ENCODE results near the gene CPSF4. TPM values are rescaled to one million over a fixed set of nuclear protein-coding genes. Genes with fewer than 3 reads are reported as not detected.

Gene CPSF4
- total RNA-seq, 1 experiment from 2014 or later: 37.2 TPM

GRCh38 chr7:99460651-99461050 lies 21.9 kb downstream of the CPSF4 start:
- Mint-ChIP-seq H3K27ac (ENCODE audit: unreplicated experiment) (no peak overlapping the region), H3K4me3 (ENCODE audit: low read depth, unreplicated experiment) (no peak overlapping the region), H3K4me1 (ENCODE audit: low read depth, unreplicated experiment) (no peaks in the 10 kb centered on the region), H3K9me3 (ENCODE audit: low read depth, unreplicated experiment) (no peaks in the 10 kb centered on the region), H3K27me3 (ENCODE audit: unreplicated experiment) (no peaks in the 10 kb centered on the region), H3K36me3 (ENCODE audit: insufficient read depth, unreplicated experiment) (peaks cover 41% of the 10 kb centered on the region)
- no peak for DNase-seq
- CTCF ChIA-PET: no interaction called here
- no peak for TF ChIP-seq CTCF (IDR thresholded peaks at IDR 0.05; ENCODE audit: unreplicated experiment)
- no TSS peak for BruUV-seq (replicated peaks)
- intact Hi-C loops (cut with micrococcal nuclease; ENCODE audit: unreplicated experiment): no loop called here

DNA sequence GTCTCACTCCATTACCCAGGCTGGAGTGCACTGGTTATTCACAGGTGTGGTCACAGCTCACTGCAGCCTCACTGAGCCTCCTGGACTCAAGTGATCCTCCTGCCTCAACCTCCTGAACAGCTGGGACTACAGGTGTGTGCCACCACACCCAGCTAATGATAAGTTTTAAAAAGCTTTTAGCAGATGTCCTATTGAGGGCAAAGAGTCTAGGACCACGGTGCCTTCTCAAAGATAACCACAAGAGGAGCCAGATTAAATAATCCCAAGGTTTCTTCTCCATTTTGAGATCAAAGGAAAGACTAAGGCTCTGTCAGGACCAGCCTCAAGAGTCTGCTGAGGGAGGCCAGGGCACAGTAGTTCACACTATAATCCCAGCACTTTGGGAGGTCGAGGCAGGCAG lies 22.5 kb downstream of the CPSF4 start:
- Mint-ChIP-seq H3K4me1 (ENCODE audit: low read depth, unreplicated experiment) (no peaks in the 10 kb centered on the region), H3K9me3 (ENCODE audit: low read depth, unreplicated experiment) (no peaks in the 10 kb centered on the region), H3K27me3 (ENCODE audit: unreplicated experiment) (no peaks in the 10 kb centered on the region), H3K27ac (ENCODE audit: unreplicated experiment) (no peak overlapping the region), H3K36me3 (ENCODE audit: insufficient read depth, unreplicated experiment) (peaks cover 47% of the 10 kb centered on the region), H3K4me3 (ENCODE audit: low read depth, unreplicated experiment) (no peak overlapping the region)
- no TSS peak for BruUV-seq (replicated peaks)
- CTCF ChIA-PET: no interaction called here
- no peak for TF ChIP-seq CTCF (IDR thresholded peaks at IDR 0.05; ENCODE audit: unreplicated experiment)
- DNase-seq: no peak
- intact Hi-C loops (cut with micrococcal nuclease; ENCODE audit: unreplicated experiment): no loop called here

DNA sequence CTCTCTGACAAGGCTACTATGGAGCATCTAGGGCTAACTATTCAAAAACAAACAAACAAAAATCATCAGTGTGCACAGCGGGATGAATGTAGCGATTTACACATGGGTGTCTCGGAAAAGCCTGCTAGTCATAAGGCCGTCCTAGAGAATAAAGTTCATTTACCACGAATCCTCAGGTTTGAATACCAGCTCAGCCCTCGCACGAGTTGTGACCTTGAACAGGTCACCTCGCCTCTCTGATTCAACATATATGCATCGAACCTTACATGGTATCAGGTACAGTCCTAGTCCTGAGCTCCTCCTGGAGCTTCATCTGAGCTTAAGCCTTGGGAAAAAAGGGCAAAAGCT lies 26.7 kb downstream of the CPSF4 start:
- BruUV-seq (replicated peaks): TSS peak; percentile 61

GRCh38 chr7:99468336-99468918 lies 29.7 kb downstream of the CPSF4 start:
- Mint-ChIP-seq H3K4me3 (ENCODE audit: low read depth, unreplicated experiment) (no peak overlapping the region), H3K36me3 (ENCODE audit: insufficient read depth, unreplicated experiment) (peaks cover 44% of the 10 kb centered on the region), H3K9me3 (ENCODE audit: low read depth, unreplicated experiment) (no peaks in the 10 kb centered on the region), H3K27me3 (ENCODE audit: unreplicated experiment) (no peaks in the 10 kb centered on the region), H3K27ac (ENCODE audit: unreplicated experiment) (no peak overlapping the region), H3K4me1 (ENCODE audit: low read depth, unreplicated experiment) (no peaks in the 10 kb centered on the region)
- no peak for DNase-seq
- intact Hi-C loops (cut with micrococcal nuclease; ENCODE audit: unreplicated experiment): no loop called here
- BruUV-seq (replicated peaks): no TSS peak
- CTCF ChIA-PET: interaction anchor here (0.5 kb wide), 1 partner anchor 548 kb away, joined by 3 read pairs; no protein-coding TSS in a partner anchor
- TF ChIP-seq CTCF (IDR thresholded peaks at IDR 0.05; ENCODE audit: unreplicated experiment): no peak

More for the DNA sequence above, 26.7 kb downstream of the CPSF4 start:
- CTCF ChIA-PET: no interaction called here
- no peaks in the 10 kb centered on the region for H3K4me1 Mint-ChIP-seq (ENCODE audit: low read depth, unreplicated experiment)
- no peak for DNase-seq
- peak overlapping the region; percentile 95 for H3K4me3 Mint-ChIP-seq (ENCODE audit: low read depth, unreplicated experiment)
- intact Hi-C loops (cut with micrococcal nuclease; ENCODE audit: unreplicated experiment): no loop called here
- TF ChIP-seq CTCF (IDR thresholded peaks at IDR 0.05; ENCODE audit: unreplicated experiment): no peak
- H3K27me3 Mint-ChIP-seq (ENCODE audit: unreplicated experiment): no peaks in the 10 kb centered on the region
- H3K27ac Mint-ChIP-seq (ENCODE audit: unreplicated experiment): peak overlapping the region; percentile 90
- H3K9me3 Mint-ChIP-seq (ENCODE audit: low read depth, unreplicated experiment): no peaks in the 10 kb centered on the region
- peaks cover 28% of the 10 kb centered on the region for H3K36me3 Mint-ChIP-seq (ENCODE audit: insufficient read depth, unreplicated experiment)
